Activated CD8-positive, alpha-beta T cell treated with anti-CD3 and anti-CD28 coated beads for 36 hours (primary cell): ENCODE measurements around the gene KXD1. TPM values are rescaled to one million over a fixed set of nuclear protein-coding genes. Genes with fewer than 3 reads are reported as not detected.
A peak's percentile ranks its signal among the peaks of the same experiment; 100 is the strongest.

Experiments
- ATAC-seq: fragments of 200-7000 bp; cut with Tn5 transposase; one replicate; pipeline ENCODE4 v1.10.0; 2021; ENCODE audit warnings: mild to moderate bottlenecking, moderate library complexity
- CTCF ChIA-PET: fragments of 350-600 bp; sonication (Branson Sonifier 250); formaldehyde crosslinking; loops from one replicate; lab custom pipeline; 2021; ENCODE audit warnings: antibody characterized with exemption; lab: Charles Lee
- POLR2A ChIA-PET: fragments of 350-600 bp; sonication (Branson Sonifier 250); formaldehyde crosslinking; loops from one replicate; lab custom pipeline; 2021; ENCODE audit warnings: antibody characterized with exemption; lab: Charles Lee
- DNase-seq: peaks from one replicate; pipeline ENCODE4 v3.0.0-alpha.2; 2020
- H3K27ac Mint-ChIP-seq: one replicate; pipeline ENCODE4 v1.8.0; 2021; ENCODE audit warnings: mild to moderate bottlenecking, mixed read lengths
- H3K27me3 Mint-ChIP-seq: one replicate; pipeline ENCODE4 v1.8.0; 2021; ENCODE audit warnings: mixed read lengths
- H3K36me3 Mint-ChIP-seq: one replicate; pipeline ENCODE4 v1.8.0; 2021; ENCODE audit warnings: low read depth, mixed read lengths
- H3K4me1 Mint-ChIP-seq: one replicate; pipeline ENCODE4 v1.8.0; 2021; ENCODE audit warnings: low read depth, mixed read lengths
- H3K4me3 Mint-ChIP-seq: one replicate; pipeline ENCODE4 v1.8.0; 2021; ENCODE audit warnings: mild to moderate bottlenecking, moderate library complexity, mixed read lengths
- H3K9me3 Mint-ChIP-seq: one replicate; pipeline ENCODE4 v1.8.0; 2021; ENCODE audit warnings: mixed read lengths
- intact Hi-C: fragments of 100-400 bp; cut with micrococcal nuclease; formaldehyde crosslinking; loops from one replicate; pipeline ENCODE4 v1.10.0; 2022
- total RNA-seq, 2 experiments: library from RNA; stranded (reverse); gene quantifications; one replicate each; pipeline ENCODE4 v1.2.3, GENCODE V29; 2021
- TF ChIP-seq, protein P1 (sequence below): fragments of 200-600 bp; IDR thresholded peaks from one replicate; pipeline ENCODE4 v1.8.0; 2022; ENCODE audit warnings: antibody characterized with exemption, mild to moderate bottlenecking

Gene KXD1
- total RNA-seq, 2 experiments from 2014 or later: 137 to 142 TPM

DNA sequence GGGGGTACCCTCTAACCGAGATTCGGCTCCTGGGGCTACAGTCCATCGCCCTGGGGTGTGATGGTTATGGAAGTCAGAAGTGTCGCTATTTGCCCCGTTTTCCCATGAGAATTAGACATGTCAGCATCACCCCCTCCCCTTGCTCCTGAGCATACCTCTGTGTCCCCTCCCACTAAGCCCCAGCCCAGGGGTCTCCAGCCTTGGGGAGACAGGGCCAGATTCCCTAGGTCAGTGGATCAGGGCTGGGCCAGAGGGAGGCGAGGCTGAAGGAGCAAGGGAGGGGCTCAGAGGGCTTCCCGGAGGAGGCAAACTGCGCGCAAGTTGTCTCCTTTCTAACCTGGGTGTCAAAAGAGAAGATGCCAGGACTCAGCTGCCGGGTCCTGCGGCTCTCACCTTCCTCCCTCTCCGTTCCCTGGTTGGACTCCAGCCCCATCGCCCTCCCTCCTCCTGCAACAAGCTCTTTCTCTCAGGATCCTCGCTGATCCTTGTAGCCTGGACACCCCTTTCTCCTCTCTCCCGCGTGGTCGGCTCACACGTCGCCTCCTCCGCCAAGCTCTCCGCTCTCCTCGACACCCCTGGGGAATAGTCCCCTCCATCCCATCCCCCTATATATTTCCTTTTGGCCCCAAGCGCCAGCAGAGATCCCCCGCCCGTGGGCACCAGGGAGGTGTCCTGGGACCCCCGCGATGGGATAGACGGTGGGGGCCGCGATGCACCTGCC lies 54.5 kb downstream of the KXD1 start:
- intact Hi-C loops: no loop called here
- H3K4me3 Mint-ChIP-seq: peak overlapping the region; percentile 57
- TF ChIP-seq, protein P1, sequence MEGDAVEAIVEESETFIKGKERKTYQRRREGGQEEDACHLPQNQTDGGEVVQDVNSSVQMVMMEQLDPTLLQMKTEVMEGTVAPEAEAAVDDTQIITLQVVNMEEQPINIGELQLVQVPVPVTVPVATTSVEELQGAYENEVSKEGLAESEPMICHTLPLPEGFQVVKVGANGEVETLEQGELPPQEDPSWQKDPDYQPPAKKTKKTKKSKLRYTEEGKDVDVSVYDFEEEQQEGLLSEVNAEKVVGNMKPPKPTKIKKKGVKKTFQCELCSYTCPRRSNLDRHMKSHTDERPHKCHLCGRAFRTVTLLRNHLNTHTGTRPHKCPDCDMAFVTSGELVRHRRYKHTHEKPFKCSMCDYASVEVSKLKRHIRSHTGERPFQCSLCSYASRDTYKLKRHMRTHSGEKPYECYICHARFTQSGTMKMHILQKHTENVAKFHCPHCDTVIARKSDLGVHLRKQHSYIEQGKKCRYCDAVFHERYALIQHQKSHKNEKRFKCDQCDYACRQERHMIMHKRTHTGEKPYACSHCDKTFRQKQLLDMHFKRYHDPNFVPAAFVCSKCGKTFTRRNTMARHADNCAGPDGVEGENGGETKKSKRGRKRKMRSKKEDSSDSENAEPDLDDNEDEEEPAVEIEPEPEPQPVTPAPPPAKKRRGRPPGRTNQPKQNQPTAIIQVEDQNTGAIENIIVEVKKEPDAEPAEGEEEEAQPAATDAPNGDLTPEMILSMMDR: no peak
- ChIA-PET POLR2A (interaction anchor here (1.7 kb wide), 1 partner anchor 19 kb away, joined by 4 read pairs; no protein-coding TSS in a partner anchor), CTCF (interaction anchor here (0.6 to 1.6 kb wide), 3 partner anchors 18 to 212 kb away, joined by 3 to 4 read pairs (median 3); no protein-coding TSS in a partner anchor)
- DNase-seq: no peak
- ATAC-seq: peak; percentile 26
- H3K27me3 Mint-ChIP-seq: peaks cover 68% of the 10 kb centered on the region
- no peak overlapping the region for H3K27ac Mint-ChIP-seq
- no peaks in the 10 kb centered on the region for H3K36me3 Mint-ChIP-seq
- H3K4me1 Mint-ChIP-seq: peaks cover 17% of the 10 kb centered on the region
- no peaks in the 10 kb centered on the region for H3K9me3 Mint-ChIP-seq

DNA sequence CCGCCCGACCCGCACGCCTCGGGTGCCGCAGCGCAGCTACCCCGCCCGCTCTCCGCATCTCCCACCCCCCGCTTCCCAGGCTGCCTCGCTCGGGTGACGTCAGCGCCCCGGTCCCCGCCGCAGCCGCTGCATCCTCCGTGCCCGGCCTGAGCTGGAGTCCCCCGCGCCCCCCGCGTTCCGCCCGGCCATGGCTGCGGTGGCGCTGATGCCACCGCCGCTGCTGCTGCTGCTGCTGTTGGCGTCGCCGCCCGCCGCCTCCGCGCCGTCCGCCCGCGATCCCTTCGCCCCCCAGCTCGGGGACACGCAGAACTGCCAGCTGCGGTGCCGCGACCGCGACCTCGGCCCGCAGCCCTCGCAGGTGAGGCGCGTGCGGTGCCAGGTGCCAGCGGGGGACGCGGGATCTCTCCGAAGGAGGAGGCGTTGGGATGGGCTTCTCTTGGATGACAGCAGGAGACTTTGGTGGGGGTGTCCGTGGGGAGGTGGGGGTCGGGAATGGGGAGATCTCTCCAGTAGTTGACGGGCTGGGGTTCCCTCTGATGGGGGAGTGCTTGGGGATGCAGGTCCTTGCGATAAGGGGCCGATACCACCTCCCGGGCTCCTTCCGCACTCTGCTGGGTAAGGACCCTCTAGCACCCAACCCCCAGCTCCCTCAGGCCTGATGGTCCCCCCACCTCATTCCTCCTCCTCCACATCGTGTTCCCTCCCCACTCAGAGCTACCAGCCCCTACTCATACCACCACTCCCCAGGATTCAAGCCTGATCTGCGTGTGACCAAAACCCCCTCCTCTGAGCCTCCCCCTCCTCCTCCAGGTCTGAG lies 55.3 kb downstream of the KXD1 start, which contains the start of gene TMEM59L:
Gene TMEM59L, plus strand, starts transcription at position 99 of the 817 bp plus-strand sequence. Its CDS starts 89 bp downstream, at position 188.
- peak; percentile 34 for ATAC-seq
- H3K9me3 Mint-ChIP-seq: no peaks in the 10 kb centered on the region
- no peaks in the 10 kb centered on the region for H3K36me3 Mint-ChIP-seq
- TF ChIP-seq, protein P1: no peak
- H3K27ac Mint-ChIP-seq: no peak within 1 kb of the TSS
- H3K4me1 Mint-ChIP-seq: peaks cover 17% of the 10 kb centered on the region
- peak within 1 kb of the TSS; percentile 57 for H3K4me3 Mint-ChIP-seq
- POLR2A ChIA-PET: interaction anchor here (1.7 kb wide), 1 partner anchor 20 kb away, joined by 4 read pairs; no protein-coding TSS in a partner anchor
- intact Hi-C loops: no loop called here
- DNase-seq: peak; percentile 45
- peaks cover 67% of the 10 kb centered on the region for H3K27me3 Mint-ChIP-seq
- CTCF ChIA-PET: interaction anchor here (0.6 to 1.6 kb wide), 3 partner anchors 19 to 211 kb away, joined by 3 to 4 read pairs (median 3); no protein-coding TSS in a partner anchor

GRCh38 chr19:18613589-18614234 lies 56.0 kb downstream of the KXD1 start:
- H3K4me3 Mint-ChIP-seq: no peak overlapping the region
- peaks cover 61% of the 10 kb centered on the region for H3K27me3 Mint-ChIP-seq
- no peaks in the 10 kb centered on the region for H3K36me3 Mint-ChIP-seq
- DNase-seq (no peak), ATAC-seq (no peak)
- ChIA-PET CTCF (no interaction called here), POLR2A (interaction anchor here (1.7 kb wide), 1 partner anchor 20 kb away, joined by 4 read pairs; no protein-coding TSS in a partner anchor)
- H3K4me1 Mint-ChIP-seq: peaks cover 17% of the 10 kb centered on the region
- intact Hi-C loops: no loop called here
- no peak overlapping the region for H3K27ac Mint-ChIP-seq
- TF ChIP-seq, protein P1: no peak
- H3K9me3 Mint-ChIP-seq: no peaks in the 10 kb centered on the region

DNA sequence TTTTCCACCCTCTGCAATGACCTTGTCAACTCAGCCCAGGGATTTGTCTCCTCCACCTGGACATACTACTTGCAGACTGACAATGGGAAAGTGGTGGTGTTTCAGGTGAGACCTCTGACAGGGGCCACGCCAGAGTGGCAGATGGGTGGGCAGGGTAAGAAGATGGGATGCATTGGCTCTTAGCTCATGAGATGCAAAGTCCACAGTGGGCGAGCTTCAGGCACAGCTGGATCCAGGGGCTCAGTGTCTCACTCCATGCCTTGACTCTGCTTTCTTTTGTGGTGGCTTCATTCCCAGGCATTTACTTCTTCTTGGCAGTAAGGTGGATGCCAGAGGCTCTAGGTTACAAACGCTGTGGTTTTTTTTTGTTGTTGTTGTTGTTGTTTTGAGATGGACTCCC lies 58.4 kb downstream of the KXD1 start:
- H3K4me1 Mint-ChIP-seq: peaks cover 15% of the 10 kb centered on the region
- POLR2A ChIA-PET: no interaction called here

More for the DNA sequence above, 58.4 kb downstream of the KXD1 start:
- CTCF ChIA-PET: interaction anchor here (1.1 to 1.4 kb wide), 2 partner anchors 9 to 24 kb away, joined by 3 to 4 read pairs; no protein-coding TSS in a partner anchor
- ATAC-seq (no peak), DNase-seq (no peak)
- Mint-ChIP-seq H3K9me3 (no peaks in the 10 kb centered on the region), H3K4me3 (no peak overlapping the region), H3K27ac (no peak overlapping the region), H3K36me3 (no peaks in the 10 kb centered on the region), H3K27me3 (peaks cover 41% of the 10 kb centered on the region)
- intact Hi-C loops: no loop called here
- TF ChIP-seq, protein P1: no peak
